Fibroblast of skin of right biceps (primary cell): Measurements from ENCODE around the gene PSD.
A peak's percentile ranks its signal among the peaks of the same experiment; 100 is the strongest.
"Not testable (repeated sequence)": the region's sequence is repeated elsewhere in the genome, so short reads cannot be mapped to it uniquely, and the experiment has no call there.

ENCODE experiments used
- DNase-seq: peaks from one replicate; pipeline ENCODE4 v3.0.0-alpha.2; 2013

Gene PSD

DNA sequence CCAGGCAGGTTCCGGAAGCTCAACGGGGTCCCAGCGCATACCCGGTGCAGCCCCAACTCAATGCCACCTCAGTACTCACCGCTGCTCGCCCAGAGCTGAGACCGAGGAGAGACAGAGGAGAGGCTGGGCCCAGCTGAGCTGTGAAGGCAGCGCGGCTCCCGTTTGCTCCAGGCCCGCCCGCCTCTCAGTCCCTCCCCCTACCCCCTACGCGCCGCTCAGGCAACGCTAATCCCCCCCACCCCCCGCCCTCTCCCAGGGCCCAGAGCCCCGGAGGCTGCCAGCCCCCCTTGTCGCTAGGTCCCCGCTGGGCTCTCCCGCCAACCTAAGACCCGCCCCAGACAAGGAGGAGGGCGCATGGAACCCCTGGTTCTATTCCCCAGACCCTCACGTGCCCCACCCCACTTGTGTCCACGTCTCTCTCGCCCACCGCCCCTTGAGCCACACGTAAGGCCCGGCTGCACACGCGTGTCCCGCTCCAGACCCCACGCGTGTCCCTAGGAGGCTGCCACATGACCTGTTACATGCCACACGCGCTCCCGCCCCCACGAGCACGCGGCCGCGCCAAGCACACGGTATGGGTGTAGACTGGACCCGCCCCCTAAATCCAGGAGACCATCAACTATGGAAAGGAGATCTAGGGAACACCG is at the start of gene PSD:
Gene PSD, minus strand, starts transcription at position 164 of the 647 bp plus-strand sequence. CDS start 1,747 bp downstream, outside the sequence.
- no peak for DNase-seq

DNA sequence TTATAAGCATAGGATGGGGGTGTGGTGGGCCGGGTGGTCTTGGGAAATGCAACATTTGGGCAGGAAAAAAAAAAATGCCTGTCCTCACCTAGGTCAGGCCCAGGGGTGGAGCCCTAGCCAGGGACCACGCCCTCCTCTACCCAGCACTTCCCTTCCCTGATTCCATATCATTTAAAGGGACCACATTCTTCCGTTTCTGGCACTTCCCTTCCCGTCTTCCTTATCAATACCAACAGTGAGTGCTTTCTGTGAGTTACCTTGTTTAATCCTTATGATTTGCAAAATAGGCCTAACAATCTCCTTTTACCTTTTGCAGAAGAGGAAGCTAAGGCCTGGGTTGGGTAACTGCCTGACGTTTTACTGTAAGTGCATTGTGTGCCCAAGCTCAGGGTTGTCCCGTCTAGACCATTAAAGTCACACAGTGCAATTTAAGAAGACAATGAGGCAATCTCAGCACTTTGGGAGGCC is 49.4 kb upstream of the PSD start:
- no peak for DNase-seq

DNA sequence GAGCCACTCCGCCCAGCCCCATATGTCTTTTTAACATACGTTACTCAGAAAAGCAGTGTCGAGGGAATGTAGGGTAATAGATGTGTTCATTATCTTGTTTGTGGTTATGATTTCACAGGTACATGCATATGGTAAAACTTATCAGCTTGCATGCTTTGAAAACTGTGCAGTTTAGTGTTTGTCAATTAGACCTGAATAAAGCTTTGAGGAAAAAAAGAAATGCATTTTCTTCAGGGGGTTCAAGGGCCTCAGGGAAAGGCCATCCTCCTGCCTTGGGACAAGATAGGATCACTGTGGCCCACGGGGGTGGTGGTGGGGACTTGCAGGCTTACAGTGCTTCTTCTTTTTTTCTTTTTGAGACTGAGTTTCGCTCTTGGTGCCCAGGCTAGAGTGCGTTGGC is 48.7 kb upstream of the PSD start:
- DNase-seq: no peak

DNA sequence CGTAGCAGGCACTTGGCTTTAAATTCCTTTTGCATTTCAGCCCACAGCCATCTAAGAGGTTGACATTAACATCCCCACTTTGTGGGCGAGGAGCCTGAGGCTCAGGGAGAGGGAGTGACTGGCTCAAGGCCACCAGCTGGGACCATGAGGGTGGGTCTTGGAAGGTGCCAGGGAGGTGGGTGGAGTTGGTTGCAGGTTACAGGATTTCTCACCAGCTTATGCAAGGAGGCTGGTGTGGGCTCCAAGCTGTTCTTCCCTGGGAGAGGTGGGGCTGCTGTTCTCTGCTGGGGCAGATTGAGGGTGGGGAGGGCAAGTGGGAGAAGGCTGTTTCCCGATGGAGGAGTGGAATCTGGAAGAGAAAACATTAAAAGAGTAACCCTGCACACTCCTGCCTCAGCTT is 46.9 kb upstream of the PSD start:
- no peak for DNase-seq

DNA sequence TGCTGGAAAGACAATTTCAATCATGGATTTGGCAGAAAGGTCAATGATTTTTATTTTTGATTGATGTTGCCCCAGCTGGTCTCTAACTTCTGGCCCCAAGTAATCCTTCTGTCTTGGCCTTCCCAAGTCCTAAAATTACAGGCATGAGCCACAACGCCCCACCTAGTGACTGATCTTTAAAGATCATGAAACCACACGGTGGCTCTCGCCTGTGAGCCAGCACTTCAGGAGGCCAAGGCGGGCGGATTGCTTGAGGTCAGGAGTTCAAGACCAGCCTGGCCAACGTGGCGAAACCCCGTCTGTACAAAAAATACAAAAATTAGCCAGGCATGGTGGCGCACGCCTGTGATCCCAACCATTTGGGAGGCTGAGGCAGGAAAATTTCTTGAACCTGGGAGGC is 45.4 kb upstream of the PSD start:
- DNase-seq: no peak

DNA sequence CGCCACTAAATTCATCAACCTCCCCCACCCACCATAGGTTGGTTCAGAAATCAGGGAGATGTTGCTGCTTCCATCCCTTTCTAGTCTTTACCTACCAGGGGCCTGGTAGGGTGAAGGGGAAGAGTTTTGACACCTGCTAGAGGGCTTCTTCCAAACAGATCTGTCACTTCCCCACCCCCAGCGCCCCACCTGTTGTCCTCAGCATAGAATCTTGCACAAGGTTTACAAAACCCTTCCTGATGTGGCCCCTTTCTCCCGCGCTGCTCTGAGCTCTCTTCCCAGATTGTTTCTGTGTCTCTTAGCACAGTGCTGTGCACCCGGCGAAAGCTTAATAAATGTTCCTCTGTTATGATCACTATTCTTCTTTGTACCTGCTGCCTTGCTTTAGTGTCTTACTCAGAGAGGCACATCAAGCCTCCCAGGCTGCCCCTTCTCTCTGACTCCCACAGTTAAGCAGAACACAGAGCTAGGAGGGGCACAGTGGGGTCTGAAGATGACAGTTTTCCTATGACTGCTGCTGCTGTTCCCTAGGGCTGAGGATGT is 44.0 kb upstream of the PSD start:
- no peak for DNase-seq

DNA sequence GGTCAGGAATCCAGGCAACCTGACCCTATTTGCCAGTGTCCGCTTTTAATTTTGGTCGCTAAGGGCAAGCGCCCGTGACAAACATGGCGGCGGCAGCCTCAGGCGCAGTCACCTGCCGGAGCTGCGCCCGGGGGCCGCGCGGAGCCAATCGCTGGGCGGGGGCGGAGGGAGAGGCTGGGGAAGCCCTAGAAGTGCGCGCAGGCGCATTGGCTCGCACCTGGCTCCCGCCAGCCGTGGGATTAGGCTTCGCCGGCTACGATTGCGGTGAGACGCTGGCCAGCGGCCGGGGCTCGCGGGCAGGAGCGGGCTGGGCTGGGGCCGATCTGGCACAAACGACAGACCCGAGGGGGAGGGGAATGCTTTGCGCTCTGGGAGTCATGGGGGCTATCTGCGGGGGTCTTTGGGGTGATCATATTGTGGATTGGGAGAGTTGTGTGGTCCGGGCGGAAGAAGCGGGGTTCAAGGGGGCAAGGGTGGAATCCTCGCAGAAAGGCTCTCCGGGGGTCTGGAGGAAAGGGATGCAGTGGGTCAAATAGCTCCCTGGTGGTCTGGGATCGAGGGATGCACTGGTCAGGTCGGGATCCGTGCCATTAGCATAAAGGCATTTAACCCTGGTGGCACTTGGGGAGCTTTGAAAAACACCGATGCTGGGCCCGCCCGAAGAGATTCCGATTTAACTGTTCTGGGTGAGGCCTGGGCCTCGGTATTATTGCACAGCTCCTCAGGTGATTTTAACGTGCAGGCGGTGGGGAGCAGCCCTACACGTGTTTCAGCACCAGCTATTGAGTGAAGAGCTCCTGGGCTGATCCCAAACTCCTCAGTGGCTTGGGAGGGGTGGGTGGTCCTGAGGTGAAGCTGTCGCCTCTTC is 42.8 kb upstream of the PSD start:
- DNase-seq: peak; percentile 80

DNA sequence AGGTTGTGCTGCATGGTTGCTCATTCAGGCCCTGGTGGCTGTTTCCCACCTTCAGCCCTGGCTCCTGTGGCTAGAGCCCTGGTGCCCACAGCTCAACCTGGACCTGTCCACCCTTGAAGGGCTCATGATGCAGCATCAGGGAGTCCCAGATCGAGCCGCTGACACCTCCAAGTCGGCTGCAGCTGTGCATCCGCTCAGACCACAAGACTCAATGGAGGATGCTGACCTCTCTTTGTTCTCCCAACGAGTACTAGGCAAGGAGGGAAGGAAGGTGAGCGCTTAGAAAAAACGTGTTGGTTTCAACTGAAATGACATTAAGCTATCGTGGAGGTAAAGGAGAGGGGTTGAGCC is 42.2 kb upstream of the PSD start:
- no peak for DNase-seq

DNA sequence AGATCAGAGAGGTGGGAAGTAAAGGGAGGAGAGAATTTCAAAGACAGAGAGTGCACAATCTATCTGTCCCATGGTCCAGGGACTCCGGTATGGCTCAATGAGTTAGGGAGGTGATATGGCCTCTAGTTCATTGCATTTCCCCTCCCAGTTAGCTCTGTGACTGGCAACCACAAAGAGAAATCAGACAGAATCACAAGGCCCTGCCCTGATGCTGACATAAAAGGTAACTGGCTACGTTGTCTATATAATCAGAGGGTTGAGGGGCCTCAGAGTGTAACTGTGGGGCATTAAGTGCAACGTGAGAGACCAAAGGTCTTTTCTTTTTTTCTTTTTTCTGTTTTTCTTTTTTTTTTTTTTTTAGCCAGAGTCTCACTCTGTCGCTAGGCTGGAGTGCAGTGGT is 40.1 kb upstream of the PSD start:
- DNase-seq: no peak

DNA sequence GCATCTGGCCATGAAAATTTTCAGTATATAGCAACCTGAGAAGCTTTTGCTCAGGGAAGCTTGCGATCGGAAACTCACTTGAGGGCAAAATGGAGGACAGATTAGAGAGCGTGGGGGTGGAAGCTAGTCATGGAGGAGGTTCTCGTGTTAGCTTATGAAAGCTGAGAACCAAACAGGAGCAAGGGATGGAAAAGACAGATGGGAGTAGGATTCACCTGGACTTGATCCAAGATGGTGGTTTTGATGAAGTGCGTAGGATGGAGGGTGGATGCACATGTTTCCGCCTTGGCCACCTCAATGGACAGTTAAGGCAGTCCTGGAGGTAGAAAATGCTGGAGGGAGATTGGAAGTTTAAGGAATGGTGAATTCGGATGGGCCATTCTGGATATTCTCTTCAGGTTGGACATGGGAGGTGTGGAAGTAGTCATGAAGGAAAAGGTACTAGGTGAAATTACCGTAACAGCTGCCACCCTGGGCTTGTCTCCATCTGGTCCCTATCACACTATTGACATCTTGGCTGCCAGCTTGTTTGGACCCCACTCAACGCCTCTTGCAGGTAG is 39.1 kb upstream of the PSD start:
- no peak for DNase-seq

DNA sequence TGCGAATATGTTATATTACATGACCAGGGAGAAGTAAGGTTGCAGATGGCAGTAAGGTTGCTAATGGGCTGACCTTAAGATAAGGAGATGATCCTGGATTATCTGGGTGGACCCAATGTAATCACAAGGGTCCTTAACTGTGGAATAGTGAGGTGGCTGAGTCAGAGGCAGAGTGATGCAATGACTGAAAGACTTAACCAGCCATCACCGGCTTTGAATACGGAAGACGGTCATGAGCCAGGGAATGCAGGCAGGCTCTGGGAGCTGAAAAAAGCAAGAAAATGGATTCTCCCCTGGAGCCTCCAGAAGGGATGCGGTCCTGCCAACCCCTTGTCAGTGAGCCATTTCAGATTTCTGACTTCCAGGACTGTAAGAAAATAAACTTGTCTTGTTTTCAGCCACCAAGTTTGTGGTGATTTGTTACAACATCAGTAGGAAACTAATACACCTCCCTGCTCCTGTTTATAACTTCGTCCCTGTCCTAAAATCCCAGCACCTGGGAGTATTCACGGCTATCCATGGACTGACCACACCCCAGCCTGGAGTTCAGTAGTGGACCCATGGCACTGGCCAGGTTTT is 37.4 kb upstream of the PSD start:
- peak; percentile 86 for DNase-seq

DNA sequence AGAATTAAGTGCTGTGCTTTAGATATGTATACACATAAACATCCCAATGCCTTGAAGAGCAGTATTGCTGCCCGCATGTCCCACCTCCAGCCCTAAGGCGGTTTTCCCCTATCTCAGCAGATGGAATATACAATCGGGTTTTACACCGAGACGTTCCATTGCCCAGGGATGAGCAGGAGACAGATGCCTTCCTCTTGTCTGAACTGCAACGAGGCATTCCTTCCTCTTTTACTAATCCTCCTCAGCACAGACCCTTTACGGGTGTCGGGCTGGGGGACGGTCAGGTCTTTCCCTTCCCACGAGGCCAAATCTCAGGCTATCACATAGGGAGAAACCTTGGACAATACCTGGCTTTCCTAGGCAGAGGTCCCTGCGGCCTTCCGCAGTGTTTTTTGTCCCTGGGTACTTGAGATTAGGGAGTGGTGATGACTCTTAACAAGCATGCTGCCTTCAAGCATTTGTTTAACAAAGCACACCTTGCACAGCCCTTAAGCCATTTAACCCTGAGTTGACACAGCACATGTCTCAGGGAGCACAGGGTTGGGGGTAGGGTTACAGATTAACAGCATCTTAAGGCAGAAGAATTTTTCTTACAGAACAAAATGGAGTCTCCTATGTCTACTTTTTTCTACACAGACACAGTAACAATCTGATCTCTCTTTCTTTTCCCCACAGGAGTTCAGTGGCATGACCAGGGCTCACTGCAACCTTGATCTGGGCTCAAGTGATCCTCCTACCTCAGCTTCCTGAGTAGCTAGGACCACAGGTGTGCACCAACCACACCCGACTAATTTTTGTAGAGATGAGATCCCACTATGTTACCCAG is 36.3 kb upstream of the PSD start:
- DNase-seq: not testable (repeated sequence)

DNA sequence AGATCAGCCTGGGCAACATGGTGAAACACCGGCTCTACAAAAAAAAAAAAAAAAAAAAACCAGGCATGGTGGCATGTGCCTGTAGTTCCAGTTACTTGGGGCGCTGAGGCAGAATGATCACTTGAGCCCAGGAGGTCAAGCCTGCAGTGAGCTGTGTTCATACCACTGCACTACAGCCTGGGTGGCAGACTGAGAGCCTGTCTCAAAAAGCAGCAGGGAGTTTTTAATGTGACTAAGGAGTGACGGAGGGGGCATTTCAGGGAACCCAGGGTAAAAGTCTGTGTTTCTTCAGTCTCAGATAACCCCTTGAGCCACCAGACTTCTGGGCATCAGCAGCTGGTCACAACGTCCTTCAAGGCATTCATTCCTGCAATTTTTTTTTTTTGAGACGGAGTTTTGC is 34.9 kb upstream of the PSD start:
- DNase-seq: no peak

DNA sequence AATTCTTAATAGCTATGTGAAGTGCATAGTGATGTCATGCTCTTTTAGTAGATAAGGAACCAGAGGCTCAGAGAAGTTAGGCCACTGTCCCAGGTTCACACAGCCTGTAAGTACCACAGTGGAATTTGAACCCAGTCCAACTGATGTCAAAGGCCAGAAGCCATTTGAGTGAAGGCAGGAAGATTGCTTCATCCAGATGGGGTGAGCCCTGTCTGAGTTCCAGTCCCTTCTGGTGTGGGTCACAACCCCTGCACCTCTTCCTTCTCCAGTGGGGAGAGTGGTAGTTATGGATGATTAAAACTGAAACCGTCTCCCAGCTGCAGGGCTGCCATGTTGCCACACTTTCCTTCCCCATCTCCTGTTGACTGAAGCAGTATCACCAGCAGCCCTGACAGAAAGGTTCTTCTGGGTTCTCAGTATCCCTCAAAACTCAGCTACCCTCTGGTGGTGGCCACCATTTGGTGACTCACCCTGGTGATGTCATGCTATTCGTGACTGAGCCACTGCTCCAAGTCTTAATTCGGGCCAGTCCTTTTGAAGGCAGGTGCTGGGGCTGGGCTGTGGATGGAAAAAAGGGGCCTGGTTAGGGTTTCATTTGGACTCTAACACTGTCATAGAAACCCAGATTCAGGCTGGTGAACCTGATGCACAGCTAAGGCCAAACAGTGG is 34.2 kb upstream of the PSD start:
- peak; percentile 70 for DNase-seq

DNA sequence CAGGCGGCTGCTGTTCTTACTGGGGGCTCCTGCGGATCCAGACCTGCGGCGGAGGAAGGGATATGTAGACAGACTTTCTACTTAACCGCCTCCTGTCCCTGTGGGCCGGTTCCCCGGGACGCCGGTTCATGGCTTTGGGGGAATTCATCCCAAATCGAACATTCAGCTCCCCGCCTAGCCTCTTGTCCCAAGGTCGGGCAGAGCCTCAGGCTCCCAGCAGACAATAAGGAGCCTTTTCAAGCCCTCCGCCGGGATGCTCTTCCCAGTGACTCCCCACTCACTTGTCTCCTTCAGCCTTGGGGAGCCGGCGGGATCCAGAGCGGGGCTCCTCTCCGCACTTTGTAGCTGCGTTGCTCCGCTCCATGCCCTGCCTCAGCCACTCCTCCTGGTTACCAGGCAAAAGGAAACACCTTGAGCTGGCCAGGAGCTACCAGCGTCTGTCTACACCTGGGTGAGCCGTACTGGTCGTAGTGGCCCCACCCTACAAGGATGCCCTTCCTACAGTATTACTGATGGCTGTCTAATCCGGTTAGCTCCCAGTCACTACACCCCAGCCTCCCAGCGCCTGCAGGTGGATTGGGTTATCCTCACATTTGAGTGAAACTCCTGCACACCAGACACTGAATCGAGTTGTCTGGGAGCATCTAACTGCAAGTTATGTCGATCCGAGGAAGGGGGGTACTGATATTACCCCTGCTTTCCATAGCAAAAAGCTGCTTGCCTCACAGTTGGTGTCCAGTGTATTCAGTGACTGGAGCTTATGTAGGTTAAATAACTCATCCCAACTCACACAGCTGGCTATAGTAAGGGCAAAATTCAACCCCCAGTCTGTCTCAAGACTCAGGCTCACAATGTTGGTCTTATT is 32.8 kb upstream of the PSD start, which contains the start of gene C10orf95:
Gene C10orf95, minus strand, starts transcription at position 439 of the 865 bp plus-strand sequence. CDS start 450 bp downstream, outside the sequence.
- no peak for DNase-seq

DNA sequence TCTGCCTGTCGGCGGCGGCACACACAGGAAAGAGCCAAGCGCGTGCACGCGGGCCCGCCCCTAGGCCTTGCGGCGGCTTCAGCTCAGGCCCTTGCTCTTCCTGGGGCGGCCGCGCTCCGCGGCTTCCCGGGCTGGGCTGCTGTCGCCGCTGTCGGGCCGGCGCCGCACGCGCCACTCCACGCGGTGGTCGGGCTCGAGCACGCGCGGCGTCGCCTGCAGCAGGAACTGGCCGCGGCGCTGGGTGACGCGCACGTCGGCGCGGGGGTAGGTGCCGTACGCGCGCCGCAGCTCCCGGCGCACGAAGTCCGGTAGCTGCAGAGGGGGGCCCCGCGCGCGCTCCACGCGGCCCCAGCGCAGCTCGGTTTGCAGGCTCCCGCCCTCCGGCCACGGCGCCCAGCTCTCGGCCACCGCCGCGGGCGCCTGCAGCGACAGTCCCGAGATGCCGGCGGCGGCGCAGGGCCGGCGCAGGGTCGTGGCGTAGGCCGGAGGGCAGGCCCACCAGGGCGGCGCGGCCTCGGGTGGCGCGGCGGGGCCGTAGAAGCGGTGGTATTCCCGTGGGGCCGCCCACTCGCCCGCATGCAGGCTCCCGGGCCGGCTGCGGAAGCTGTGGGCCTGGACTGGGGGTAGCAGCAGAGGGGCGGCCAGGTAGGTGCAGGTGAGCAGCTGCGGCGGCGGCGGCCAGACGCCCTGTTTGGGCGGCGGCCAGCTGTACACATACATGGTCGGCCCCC is 32.0 kb upstream of the PSD start:
- DNase-seq: peak; percentile 83

DNA sequence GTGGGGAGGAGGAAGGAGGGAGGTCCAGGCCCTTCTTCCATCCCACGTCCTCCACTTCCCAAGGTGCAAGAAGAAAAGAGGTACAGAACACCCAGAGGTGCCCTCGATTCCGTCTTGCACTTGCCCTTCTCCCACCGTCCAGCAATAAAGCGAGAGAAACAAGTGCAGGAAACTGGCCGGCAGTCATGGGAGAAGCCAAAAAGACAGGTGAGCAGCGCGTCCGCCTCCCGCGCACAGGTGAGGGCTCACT is 31.5 kb upstream of the PSD start:
- DNase-seq: no peak

DNA sequence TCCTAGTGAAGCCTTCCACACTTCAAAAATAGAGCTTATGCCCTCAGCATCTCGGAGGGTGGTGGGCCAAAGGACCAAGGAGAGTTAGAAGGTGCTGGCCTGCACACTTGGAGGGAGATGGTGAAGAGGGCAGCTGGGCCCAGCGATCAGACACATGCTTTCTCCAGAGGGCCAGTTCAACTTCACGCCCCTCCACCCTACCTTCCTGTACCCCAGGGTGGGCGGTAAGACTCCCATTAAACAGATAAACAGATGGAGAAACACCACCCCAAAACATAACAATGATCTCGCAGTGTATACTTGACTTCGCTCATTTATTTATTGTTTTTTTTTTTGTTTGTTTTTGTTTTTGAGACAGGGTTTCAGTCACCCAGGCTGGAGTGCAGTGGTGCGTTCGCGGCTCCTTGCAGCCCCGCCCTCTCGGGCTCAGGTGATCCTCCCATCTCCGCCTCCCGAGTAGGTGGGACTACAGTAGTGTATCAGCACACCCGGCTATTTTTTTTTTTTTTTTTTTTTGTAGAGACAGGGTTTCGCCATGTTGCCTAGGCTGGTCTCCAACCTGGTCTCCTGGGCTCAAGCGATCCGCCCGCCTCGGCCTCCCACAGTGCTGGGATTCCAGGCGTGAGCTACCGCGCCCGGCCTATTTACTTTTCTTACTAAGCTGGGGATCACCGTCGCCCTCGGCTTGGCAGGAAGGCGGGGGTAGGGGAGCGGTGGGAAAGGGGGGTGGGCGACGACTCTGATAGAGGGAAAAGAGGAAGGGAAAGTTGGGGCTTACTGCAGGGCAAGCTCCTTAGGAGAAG is 30.9 kb upstream of the PSD start:
- DNase-seq: peak; percentile 45

DNA sequence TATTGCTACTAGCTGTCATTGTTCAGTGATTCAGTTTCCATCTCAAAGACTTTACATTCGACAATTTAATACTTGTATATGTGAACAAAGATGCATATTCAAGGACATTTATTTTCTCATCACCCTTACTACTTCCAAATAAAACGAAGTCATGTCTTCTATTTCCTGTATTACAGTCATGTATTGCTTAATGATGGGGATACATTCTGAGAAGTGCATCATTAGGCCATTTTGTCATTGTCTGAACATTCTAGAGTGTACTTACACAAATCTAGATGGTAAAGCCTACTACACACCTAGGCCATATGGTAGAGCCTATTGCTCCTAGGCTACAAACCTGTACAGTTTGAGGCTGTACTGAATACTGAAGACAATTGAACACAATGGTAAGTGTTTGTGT is 26.3 kb upstream of the PSD start:
- no peak for DNase-seq

DNA sequence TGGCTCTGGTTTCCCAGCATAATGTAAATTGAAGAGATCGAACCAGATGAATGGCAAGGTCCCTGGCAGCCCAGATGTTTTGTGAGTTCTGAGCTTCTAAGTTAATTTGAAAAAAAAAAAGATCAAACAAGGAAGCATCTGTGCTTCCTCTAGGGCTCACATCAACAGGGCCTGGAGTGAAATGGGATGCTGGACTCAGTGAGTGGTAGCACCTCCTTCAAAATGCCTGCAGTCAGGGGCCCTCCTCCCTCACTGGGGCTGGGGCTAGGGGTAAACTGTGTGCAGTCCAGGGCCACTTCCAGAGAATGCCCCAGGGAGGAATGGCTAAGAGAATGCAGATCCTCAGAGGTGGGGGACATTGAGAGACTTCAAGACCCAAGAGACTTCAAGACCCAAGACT is 19.8 kb upstream of the PSD start:
- DNase-seq: no peak
